Adrenal gland (tissue), 12 donors: ENCODE results near the gene ZNF678. TPM values are rescaled to one million over a fixed set of nuclear protein-coding genes. Genes with fewer than 3 reads are reported as not detected.
"Not testable (repeated sequence)": the region's sequence is repeated elsewhere in the genome, so short reads cannot be mapped to it uniquely, and the experiment has no call there.

Source experiments
- DNase-seq, 7 donors: peaks; one replicate each; pipeline ENCODE4 v3.0.0-alpha.2; 2019 to 2020
- H3K27ac ChIP-seq, 5 donors: fragments of 200-600 bp; sonication (generic) in 4 of 5; 1 replicate in 3 of 5; 2 replicates in 2 of 5; pipeline versions ENCODE4 v1.5.1 to v1.8.0; 2016 to 2020; ENCODE audit warnings: mild to moderate bottlenecking in 1 of 5
- H3K27me3 ChIP-seq: fragments of 200-600 bp; 2 replicates; pipeline ENCODE4 v1.8.0; 2021
- H3K36me3 ChIP-seq, 2 donors: fragments of 200-600 bp; replicated peaks in 1 of 2; 1 replicate in 1 of 2; 2 replicates in 1 of 2; pipeline versions ENCODE4 v1.5.1 to v1.8.0; 2018 to 2022
- H3K4me1 ChIP-seq, 2 donors: fragments of 200-600 bp; replicated peaks in 1 of 2; 1 replicate in 1 of 2; 2 replicates in 1 of 2; pipeline versions ENCODE4 v1.5.1 to v1.8.0; 2018 to 2021
- H3K4me3 ChIP-seq, 4 donors: fragments of 200-600 bp; sonication (generic) in 3 of 4; one replicate each; pipeline ENCODE4 v1.5.1; 2016 to 2018
- H3K9me3 ChIP-seq, 3 donors: fragments of 200-600 bp; sonication (generic) in 1 of 3; replicated peaks in 1 of 3; 1 replicate in 2 of 3; 2 replicates in 1 of 3; pipeline versions ENCODE4 v1.5.1 to v1.8.0; 2016 to 2021
- CTCF ChIP-seq, 6 experiments: fragments of 450-650 bp in 4 of 6; fragments of 200-600 bp in 2 of 6; sonication (generic) in 1 of 6; IDR thresholded peaks; 1 replicate in 5 of 6; 2 replicates in 1 of 6; pipeline versions ENCODE4 v1.5.1 to v1.8.0; 2016 to 2021; ENCODE audit warnings: antibody characterized with exemption in 6 of 6, mild to moderate bottlenecking in 2 of 6, moderate library complexity in 1 of 6
- POLR2A ChIP-seq, 2 donors: fragments of 450-650 bp; IDR thresholded peaks; one replicate each; pipeline ENCODE4 v1.6.1; 2017; ENCODE audit warnings: antibody characterized with exemption in 2 of 2, mild to moderate bottlenecking in 2 of 2, moderate library complexity in 1 of 2
- WGBS, 4 donors: extraction: QIAGEN DNeasy Blood & Tissue Kit in 2 of 4; methylation state at CpG; one replicate each; pipeline versions ENCODE4 v1.1.5 to v1.1.7; 2013 to 2017; 5-methylcytosine and 5-hydroxymethylcytosine counted together
- intact Hi-C, 2 donors: fragments of 100-400 bp; cut with DNase I; formaldehyde crosslinking; loops; one replicate each; pipeline versions ENCODE4 v1.14.1 to v1.15.0; 2022 to 2023
- polyA plus RNA-seq, 3 donors: library from polyadenylated mRNA; stranded (reverse); fragments of 200-250 nt in 2 of 3; fragments of 350-450 nt in 1 of 3; fragmentation: Illumina TruSeq in 1 of 3; extraction: RNeasy Lipid Tissue Mini Kit (QIAGEN cat#74804) in 1 of 3; gene quantifications; one replicate each; pipeline ENCODE4 v1.2.3, GENCODE V29; 2013 to 2014
- total RNA-seq, 9 donors: library from RNA; depleted of rRNA in 4 of 9; stranded (reverse); fragments of >200 nt in 4 of 9; fragments of 120-200 nt in 1 of 9; fragmentation: NEBNext Ultra II Directional in 1 of 9; extraction: Animal tissue kit (Norgen Biotek cat#: 25700) in 1 of 9; gene quantifications; one replicate each; pipeline versions ENCODE4 v1.1.0 to v1.2.4, GENCODE V29; 2013 to 2023
- donor health status: healthy with polysubstance abuse.
- donor health status: Bipolar disorder and iron deficiency.
- donor health status: DM: yes; HTN: yes; CAD: no.
- donor health status: DM: no; HTN: no; CAD: no.
- donor health status: DM: no; HTN: no; CAD: no.
- donor health status: DM: yes; HTN: yes; CAD: no.

The ZNF678 gene
- total and polyA plus RNA-seq, 12 donors: 0.81 to 14.0 (median 5.5) TPM

DNA sequence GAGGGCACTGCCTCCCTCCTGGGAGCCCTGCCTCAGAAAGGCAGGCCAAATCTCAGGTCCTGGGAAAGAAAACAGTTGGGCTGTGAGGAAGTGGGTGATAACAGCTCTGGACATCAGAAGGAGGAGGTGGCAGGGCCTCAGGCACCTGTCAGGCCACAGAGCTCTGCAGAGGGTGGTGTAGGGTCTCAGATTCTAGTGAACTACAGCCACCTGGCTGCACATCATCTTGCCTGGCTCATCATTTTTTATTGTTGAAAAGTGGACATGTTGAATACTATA is 15.3 kb upstream of the ZNF678 start:
- TF ChIP-seq POLR2A (IDR thresholded peaks at IDR 0.05): no peak
- no peak for TF ChIP-seq CTCF (IDR thresholded peaks at IDR 0.05)
- Histone ChIP-seq H3K36me3 (no peaks in the 10 kb centered on the region), H3K4me1 (no peaks in the 10 kb centered on the region), H3K9me3 (no peaks in the 10 kb centered on the region), H3K27ac (no peak overlapping the region), H3K4me3 (no peak overlapping the region), H3K27me3 (no peaks in the 10 kb centered on the region)
- intact Hi-C loops: no loop called here
- no peak for DNase-seq

GRCh38 chr1:227548448-227548847 is 14.9 kb upstream of the ZNF678 start:
- 32 to 83% (median 58%) methylated on average over 3 of the region's 3 CpGs for WGBS, 4 donors
- H3K4me1 ChIP-seq: no peaks in the 10 kb centered on the region
- intact Hi-C loops: no loop called here

DNA sequence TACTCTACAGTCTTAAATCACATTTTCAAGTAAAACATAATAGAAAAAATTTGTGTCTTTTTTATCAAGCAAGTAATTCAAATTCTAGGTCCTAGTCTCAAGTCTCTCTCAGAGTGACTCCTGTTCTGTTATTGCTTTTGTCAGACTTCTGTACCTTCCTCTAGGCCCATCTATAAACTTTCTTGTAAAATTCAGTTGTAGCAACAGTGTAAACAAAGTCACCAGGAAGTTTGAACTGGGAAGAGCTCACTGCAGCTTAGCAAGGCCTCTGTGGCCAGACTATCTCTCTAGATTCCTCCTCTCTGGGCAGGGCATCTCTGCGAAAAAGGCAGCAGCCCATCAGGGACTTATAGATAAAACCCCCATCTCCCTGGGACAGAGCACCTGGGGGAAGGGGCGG is 13.5 kb upstream of the ZNF678 start:
- TF ChIP-seq POLR2A (IDR thresholded peaks at IDR 0.05) (no peak), CTCF (IDR thresholded peaks at IDR 0.05) (no peak)
- intact Hi-C loops: no loop called here
- Histone ChIP-seq H3K36me3 (no peaks in the 10 kb centered on the region), H3K9me3 (no peaks in the 10 kb centered on the region), H3K4me3 (no peak overlapping the region), H3K27me3 (no peaks in the 10 kb centered on the region), H3K4me1 (no peaks in the 10 kb centered on the region), H3K27ac (no peak overlapping the region)
- DNase-seq: no peak
- 80 to 95% (median 86%) methylated on average over 1 to 2 of the region's 2 CpGs for WGBS, 4 donors

More at GRCh38 chr1:227548448-227548847, 14.9 kb upstream of the ZNF678 start:
- no peak for TF ChIP-seq POLR2A (IDR thresholded peaks at IDR 0.05)
- no peak for TF ChIP-seq CTCF (IDR thresholded peaks at IDR 0.05)
- no peak for DNase-seq
- Histone ChIP-seq H3K4me3 (no peak overlapping the region), H3K36me3 (no peaks in the 10 kb centered on the region), H3K27me3 (no peaks in the 10 kb centered on the region), H3K9me3 (no peaks in the 10 kb centered on the region), H3K27ac (no peak overlapping the region)

DNA sequence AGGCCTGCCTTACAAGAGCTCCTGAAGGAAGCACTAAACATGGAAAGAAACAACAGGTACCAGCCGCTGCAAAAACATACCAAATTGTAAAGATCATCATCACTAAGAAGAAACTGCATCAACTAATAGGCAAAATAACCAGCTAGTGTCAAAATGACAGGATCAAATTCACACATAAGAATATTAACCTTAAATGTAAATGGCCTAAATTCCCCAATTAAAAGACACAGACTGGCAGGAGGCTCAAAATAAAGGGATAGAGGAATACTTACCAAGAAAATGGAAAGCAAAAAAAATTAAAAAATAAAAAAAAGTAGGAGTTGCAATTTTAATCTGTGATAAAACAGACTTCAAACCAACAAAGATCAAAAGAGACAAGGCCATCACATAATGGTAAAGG is 11.5 kb upstream of the ZNF678 start:
- H3K4me3 ChIP-seq, DNase-seq, H3K4me1 ChIP-seq, intact Hi-C loops, H3K9me3 ChIP-seq, H3K27me3 ChIP-seq, H3K27ac ChIP-seq, H3K36me3 ChIP-seq: not testable (repeated sequence)
- WGBS, 4 donors: 75 to 100% (median 98%) methylated on average over 1 of the region's 1 CpG

GRCh38 chr1:227556288-227556687 is 7.1 kb upstream of the ZNF678 start:
- Histone ChIP-seq H3K4me1 (no peaks in the 10 kb centered on the region), H3K27me3 (peaks cover 28% of the 10 kb centered on the region), H3K36me3 (no peaks in the 10 kb centered on the region), H3K4me3 (no peak overlapping the region), H3K9me3 (no peaks in the 10 kb centered on the region), H3K27ac (no peak overlapping the region)
- TF ChIP-seq CTCF (IDR thresholded peaks at IDR 0.05): no peak
- TF ChIP-seq POLR2A (IDR thresholded peaks at IDR 0.05): no peak
- no peak for DNase-seq
- WGBS, 4 donors: 84 to 92% (median 87%) methylated on average over 7 of the region's 7 CpGs
- intact Hi-C loops: no loop called here
